ENCODE results near the gene ITGA3.

DNA sequence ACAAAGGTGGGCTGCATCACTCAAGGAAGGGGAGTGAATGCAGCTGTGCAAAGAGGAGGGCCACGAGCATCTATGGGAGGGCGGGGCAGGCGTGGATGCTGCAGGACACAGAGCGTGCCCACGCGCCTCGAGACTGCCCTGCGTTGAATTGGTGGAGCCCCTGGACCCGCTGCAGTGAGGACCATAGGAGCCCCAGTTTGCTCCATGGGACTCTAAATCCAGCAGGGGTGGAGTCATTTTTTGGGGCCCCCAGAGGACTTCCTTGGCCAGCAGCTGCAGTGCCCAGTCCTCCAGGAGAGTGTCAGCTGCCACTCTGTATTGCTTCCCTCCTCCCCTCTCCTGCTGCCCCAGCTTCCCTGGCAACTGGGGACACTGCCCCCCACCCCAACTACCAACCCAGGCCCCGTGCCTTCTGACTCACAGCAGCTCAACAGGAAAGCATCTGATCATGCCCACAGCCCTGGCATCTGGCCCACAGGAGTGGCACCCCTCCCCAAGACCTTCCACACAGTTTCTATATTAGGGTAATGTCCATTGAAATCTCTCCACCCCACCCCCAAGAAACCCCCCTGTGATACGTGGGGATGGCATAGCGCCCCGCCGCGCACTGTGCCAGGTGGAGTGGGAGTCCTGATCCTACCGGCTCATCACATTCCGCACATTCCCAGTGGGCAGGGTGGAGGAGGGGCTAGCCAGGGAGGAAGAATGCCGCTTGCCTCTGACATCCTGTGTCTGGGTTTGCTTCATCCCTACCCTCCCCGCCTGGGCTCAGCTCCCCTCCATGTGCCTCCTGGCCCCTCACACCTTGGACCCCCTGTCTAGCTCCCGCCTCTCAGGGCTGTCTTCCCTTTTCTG, 27.8 kb upstream of the ITGA3 start:
- TF ChIP-seq, protein P1, sequence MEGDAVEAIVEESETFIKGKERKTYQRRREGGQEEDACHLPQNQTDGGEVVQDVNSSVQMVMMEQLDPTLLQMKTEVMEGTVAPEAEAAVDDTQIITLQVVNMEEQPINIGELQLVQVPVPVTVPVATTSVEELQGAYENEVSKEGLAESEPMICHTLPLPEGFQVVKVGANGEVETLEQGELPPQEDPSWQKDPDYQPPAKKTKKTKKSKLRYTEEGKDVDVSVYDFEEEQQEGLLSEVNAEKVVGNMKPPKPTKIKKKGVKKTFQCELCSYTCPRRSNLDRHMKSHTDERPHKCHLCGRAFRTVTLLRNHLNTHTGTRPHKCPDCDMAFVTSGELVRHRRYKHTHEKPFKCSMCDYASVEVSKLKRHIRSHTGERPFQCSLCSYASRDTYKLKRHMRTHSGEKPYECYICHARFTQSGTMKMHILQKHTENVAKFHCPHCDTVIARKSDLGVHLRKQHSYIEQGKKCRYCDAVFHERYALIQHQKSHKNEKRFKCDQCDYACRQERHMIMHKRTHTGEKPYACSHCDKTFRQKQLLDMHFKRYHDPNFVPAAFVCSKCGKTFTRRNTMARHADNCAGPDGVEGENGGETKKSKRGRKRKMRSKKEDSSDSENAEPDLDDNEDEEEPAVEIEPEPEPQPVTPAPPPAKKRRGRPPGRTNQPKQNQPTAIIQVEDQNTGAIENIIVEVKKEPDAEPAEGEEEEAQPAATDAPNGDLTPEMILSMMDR (IDR thresholded peaks at IDR 0.05; ENCODE audit: poor library complexity): no peak
- TF ChIP-seq EZH2 (IDR thresholded peaks at IDR 0.05; ENCODE audit: borderline replicate concordance) (no peak), EZH2phosphoT487 (IDR thresholded peaks at IDR 0.05; ENCODE audit: low read depth, severe bottlenecking, unreplicated experiment) (no peak)

All from hepatocyte (in vitro differentiated cells).